HL-60 (cell line): ENCODE data around the gene NPW.

Experiments
- DNase-seq, 2 experiments: peaks; one replicate each; pipeline ENCODE4 v3.0.0-alpha.2; 2010 to 2020; ENCODE audit warnings: low read depth in 1 of 2, low spot score in 1 of 2
- H3K27ac ChIP-seq: fragments of 250-450 bp; sonication (Bioruptor Pico); replicated peaks from 2 replicates; pipeline ENCODE4 v1.5.1; 2020; ENCODE audit warnings: mild to moderate bottlenecking, moderate library complexity
- H3K27me3 ChIP-seq: fragments of 250-450 bp; sonication (Bioruptor Pico); 2 replicates; pipeline ENCODE4 v1.5.1; 2021; ENCODE audit warnings: mild to moderate bottlenecking, moderate library complexity; ENCODE audit not compliant: insufficient read depth, poor library complexity, severe bottlenecking
- H3K4me3 ChIP-seq: replicated peaks from 2 replicates; pipeline ENCODE4 v1.5.1; 2011; ENCODE audit warnings: mild to moderate bottlenecking, control low read depth, low read length; ENCODE audit not compliant: insufficient read depth
- GABPA ChIP-seq: IDR thresholded peaks from 2 replicates; pipeline ENCODE4 v1.6.1; 2012; ENCODE audit warnings: low read depth
- POLR2AphosphoS5 ChIP-seq: IDR thresholded peaks from 2 replicates; pipeline ENCODE4 v1.6.1; 2012; ENCODE audit warnings: low read depth
- SPI1 ChIP-seq: IDR thresholded peaks from 2 replicates; pipeline ENCODE4 v1.6.1; 2012; ENCODE audit warnings: low read depth, mild to moderate bottlenecking, borderline replicate concordance
- TF ChIP-seq, protein P1 (sequence below): IDR thresholded peaks from 2 replicates; pipeline ENCODE4 v1.6.1; 2012; ENCODE audit warnings: low read depth; ENCODE audit not compliant: insufficient replicate concordance
- TF ChIP-seq, protein P2 (sequence below): IDR thresholded peaks from one replicate; pipeline ENCODE4 v1.5.1; 2011; ENCODE audit warnings: low read length, control low read depth, inconsistent platforms; ENCODE audit not compliant: insufficient read depth

The NPW gene

DNA sequence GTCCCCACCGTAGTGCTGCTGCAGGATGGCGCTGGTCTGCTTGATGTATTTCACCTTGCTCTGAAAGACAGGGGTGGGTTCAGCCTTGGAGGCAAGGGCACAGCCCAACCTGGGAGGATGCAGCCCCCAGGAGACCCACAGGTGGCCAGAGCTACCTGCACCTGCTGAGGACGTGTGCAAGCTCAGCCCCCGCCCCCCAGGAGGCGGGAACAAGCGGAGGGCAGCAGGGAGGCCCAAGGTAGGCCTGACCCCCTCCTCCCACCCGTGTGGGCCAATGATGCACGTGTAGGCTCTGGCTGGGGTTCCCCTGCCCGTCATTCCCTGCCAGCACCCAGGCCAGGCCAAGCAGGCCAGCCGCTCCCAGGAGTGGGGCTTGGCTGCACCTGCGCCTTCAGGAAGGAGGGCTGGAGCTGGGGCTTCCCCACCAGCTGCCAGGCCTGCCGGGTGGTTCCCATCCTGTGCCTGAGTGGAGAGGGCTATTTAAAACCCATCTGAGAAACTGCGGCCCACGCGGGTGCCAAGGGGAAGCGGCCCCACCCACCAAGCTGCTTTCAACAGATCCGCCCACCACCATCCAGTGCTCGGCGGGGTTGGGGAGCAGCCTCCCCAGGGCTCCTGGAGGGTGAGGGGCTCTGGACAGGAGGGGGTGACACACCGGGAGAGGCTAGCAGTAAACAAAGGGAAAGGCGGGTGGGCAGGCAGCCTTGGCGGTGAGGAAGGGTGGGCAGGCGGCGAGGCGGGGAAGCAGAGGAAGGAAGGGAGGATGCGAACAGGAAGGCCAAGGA, 24.3 kb downstream of the NPW start:
- TF ChIP-seq SPI1 (no peak), GABPA (no peak), POLR2AphosphoS5 (no peak)
- TF ChIP-seq, protein P1, sequence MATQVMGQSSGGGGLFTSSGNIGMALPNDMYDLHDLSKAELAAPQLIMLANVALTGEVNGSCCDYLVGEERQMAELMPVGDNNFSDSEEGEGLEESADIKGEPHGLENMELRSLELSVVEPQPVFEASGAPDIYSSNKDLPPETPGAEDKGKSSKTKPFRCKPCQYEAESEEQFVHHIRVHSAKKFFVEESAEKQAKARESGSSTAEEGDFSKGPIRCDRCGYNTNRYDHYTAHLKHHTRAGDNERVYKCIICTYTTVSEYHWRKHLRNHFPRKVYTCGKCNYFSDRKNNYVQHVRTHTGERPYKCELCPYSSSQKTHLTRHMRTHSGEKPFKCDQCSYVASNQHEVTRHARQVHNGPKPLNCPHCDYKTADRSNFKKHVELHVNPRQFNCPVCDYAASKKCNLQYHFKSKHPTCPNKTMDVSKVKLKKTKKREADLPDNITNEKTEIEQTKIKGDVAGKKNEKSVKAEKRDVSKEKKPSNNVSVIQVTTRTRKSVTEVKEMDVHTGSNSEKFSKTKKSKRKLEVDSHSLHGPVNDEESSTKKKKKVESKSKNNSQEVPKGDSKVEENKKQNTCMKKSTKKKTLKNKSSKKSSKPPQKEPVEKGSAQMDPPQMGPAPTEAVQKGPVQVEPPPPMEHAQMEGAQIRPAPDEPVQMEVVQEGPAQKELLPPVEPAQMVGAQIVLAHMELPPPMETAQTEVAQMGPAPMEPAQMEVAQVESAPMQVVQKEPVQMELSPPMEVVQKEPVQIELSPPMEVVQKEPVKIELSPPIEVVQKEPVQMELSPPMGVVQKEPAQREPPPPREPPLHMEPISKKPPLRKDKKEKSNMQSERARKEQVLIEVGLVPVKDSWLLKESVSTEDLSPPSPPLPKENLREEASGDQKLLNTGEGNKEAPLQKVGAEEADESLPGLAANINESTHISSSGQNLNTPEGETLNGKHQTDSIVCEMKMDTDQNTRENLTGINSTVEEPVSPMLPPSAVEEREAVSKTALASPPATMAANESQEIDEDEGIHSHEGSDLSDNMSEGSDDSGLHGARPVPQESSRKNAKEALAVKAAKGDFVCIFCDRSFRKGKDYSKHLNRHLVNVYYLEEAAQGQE = no peak
- TF ChIP-seq, protein P2, sequence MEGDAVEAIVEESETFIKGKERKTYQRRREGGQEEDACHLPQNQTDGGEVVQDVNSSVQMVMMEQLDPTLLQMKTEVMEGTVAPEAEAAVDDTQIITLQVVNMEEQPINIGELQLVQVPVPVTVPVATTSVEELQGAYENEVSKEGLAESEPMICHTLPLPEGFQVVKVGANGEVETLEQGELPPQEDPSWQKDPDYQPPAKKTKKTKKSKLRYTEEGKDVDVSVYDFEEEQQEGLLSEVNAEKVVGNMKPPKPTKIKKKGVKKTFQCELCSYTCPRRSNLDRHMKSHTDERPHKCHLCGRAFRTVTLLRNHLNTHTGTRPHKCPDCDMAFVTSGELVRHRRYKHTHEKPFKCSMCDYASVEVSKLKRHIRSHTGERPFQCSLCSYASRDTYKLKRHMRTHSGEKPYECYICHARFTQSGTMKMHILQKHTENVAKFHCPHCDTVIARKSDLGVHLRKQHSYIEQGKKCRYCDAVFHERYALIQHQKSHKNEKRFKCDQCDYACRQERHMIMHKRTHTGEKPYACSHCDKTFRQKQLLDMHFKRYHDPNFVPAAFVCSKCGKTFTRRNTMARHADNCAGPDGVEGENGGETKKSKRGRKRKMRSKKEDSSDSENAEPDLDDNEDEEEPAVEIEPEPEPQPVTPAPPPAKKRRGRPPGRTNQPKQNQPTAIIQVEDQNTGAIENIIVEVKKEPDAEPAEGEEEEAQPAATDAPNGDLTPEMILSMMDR = no peak
- H3K27me3 ChIP-seq = no peaks in the 10 kb centered on the region
- H3K27ac ChIP-seq = no peak overlapping the region
- DNase-seq = no peak
- no peak overlapping the region for H3K4me3 ChIP-seq

DNA sequence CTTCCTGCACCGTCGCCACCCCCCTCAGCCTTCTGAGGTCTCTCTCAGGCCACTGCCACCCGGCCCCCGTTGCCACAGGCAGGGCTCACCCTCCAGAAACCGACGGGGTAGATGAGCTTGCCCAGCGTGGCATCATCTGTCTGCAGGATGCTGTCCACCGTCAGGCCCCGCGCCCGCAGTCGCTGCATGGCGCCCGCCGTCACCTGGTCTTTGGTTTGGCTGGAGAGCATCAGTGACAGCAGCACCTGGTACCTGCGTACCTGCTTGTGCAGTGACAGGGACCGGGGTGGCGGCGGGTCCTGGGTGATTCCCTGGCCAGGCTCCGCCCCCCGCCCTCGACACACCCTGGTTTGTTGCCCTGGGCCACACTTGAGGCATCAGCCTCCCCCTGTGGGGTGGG, 25.0 kb downstream of the NPW start:
- TF ChIP-seq POLR2AphosphoS5 = no peak
- TF ChIP-seq, protein P2 = no peak
- no peak for TF ChIP-seq SPI1
- TF ChIP-seq, protein P1 = no peak
- no peak for TF ChIP-seq GABPA
- DNase-seq = no peak
- Histone ChIP-seq H3K4me3 (no peak overlapping the region), H3K27me3 (no peaks in the 10 kb centered on the region), H3K27ac (no peak overlapping the region)

DNA sequence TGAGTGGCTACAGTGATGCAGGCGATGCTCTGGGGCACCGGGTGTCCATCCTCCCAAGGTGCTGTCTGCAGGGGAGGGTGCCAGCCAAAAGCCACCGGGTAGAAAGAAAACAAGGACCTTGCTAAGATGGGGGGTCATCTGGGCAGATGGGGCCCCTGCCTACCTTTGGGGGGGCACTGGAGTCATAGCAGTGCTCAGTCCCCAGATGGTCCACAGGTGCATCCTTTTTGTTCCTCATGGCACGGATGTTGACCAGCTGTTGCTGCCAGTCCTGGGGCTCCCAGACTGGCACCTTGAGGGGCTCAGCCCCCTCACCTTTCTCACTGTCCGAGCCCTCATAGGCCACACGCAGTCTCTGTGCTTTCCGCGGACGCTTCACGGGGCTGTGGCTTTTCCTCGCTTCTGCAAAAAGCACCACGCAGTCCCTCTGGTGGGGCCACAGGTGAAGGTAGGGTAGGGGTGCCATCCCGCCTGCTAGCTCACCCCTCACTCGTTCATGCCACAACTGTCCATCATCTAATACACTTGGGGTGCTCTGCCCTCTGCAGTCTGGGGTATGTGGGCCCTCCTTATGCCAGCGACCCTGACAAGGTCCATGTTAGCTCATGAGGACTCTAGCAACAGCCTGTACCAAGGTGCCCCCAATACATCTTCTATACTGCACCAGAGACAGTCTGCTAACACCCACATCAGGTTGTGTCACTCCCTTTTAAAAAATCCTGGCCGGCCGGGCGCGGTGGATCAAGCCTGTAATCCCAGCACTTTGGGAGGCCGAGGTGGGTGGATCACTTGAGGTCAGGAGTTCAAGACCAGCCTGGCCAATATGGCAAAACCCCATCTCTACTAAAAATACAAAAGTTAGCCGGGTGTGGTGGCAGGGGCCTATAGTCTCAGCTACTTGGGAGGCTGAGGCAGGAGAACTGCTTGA, 26.6 kb downstream of the NPW start:
- Histone ChIP-seq H3K27ac (no peak overlapping the region), H3K4me3 (peak overlapping the region; percentile 77; the same call in 1 of the 2 replicates), H3K27me3 (no peaks in the 10 kb centered on the region)
- TF ChIP-seq POLR2AphosphoS5 = no peak
- TF ChIP-seq, protein P2 = no peak
- TF ChIP-seq SPI1 = no peak
- TF ChIP-seq GABPA = no peak
- TF ChIP-seq, protein P1 = no peak
- no peak for DNase-seq
